Measurements from ENCODE around the gene ADGRF5.

ADGRF5 gene

GRCh38 chr6:46925563-46926253, 4.0 kb upstream of the ADGRF5 start:
- no peaks in the 10 kb centered on the region for H4K20me1 ChIP-seq (ENCODE audit: insufficient read depth, low read length)
- H3K79me2 ChIP-seq (ENCODE audit: low read length) = no peaks in the 10 kb centered on the region
- no peak overlapping the region for H3K9ac ChIP-seq (ENCODE audit: low read length)
- no peaks in the 10 kb centered on the region for H3K36me3 ChIP-seq (replicated peaks; ENCODE audit: insufficient read depth, low read length)
- no peak for TF ChIP-seq EZH2phosphoT487 (IDR thresholded peaks at IDR 0.05; ENCODE audit: low read length)
- TF ChIP-seq EZH2 (optimal IDR thresholded peaks at IDR 0.05; ENCODE audit: low read depth, low read length) = no peak
- TF ChIP-seq, protein P1, sequence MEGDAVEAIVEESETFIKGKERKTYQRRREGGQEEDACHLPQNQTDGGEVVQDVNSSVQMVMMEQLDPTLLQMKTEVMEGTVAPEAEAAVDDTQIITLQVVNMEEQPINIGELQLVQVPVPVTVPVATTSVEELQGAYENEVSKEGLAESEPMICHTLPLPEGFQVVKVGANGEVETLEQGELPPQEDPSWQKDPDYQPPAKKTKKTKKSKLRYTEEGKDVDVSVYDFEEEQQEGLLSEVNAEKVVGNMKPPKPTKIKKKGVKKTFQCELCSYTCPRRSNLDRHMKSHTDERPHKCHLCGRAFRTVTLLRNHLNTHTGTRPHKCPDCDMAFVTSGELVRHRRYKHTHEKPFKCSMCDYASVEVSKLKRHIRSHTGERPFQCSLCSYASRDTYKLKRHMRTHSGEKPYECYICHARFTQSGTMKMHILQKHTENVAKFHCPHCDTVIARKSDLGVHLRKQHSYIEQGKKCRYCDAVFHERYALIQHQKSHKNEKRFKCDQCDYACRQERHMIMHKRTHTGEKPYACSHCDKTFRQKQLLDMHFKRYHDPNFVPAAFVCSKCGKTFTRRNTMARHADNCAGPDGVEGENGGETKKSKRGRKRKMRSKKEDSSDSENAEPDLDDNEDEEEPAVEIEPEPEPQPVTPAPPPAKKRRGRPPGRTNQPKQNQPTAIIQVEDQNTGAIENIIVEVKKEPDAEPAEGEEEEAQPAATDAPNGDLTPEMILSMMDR (IDR thresholded peaks at IDR 0.05; ENCODE audit: low read length) = no peak
- no peaks in the 10 kb centered on the region for H3K4me1 ChIP-seq (ENCODE audit: low read length)
- no peaks in the 10 kb centered on the region for H3K9me3 ChIP-seq (replicated peaks; ENCODE audit: insufficient read depth, low read length)
- no peak for DNase-seq
- no peak overlapping the region for H2AFZ ChIP-seq (ENCODE audit: low read length)
- no peaks in the 10 kb centered on the region for H3K9me2 ChIP-seq (replicated peaks; ENCODE audit: insufficient read depth, low read length)
- no peak overlapping the region for H3K4me3 ChIP-seq (ENCODE audit: low read length)
- no peak overlapping the region for H3K27ac ChIP-seq (ENCODE audit: low read length)
- H3K4me2 ChIP-seq (ENCODE audit: low read depth, low read length) = no peak overlapping the region
- H3F3A ChIP-seq (ENCODE audit: insufficient read depth, low read length) = no peaks in the 10 kb centered on the region
- no peaks in the 10 kb centered on the region for H3K27me3 ChIP-seq (replicated peaks; ENCODE audit: insufficient read depth, low read length)

DNA sequence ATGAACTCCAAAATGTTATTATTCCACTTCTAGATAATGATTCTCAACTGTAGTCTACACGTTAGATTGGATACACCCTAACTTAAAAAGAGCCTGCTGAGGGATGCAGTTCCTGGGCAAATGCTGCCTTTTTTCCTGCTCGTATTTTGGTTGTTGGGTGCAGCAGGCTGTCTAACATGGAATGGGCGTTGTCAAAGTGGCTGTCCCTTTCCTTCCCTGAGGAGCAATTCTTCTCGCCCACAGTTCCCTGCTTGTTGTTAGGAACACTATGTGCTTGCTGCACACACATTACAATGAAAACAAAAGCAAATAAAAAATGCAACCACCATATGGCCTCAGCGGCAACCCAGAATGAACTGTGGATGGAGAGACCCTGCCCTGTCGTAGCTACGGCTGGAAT, 1.7 kb upstream of the ADGRF5 start:
- H3K36me3 ChIP-seq (replicated peaks; ENCODE audit: insufficient read depth, low read length) = no peaks in the 10 kb centered on the region
- H3F3A ChIP-seq (ENCODE audit: insufficient read depth, low read length) = no peaks in the 10 kb centered on the region
- no peak overlapping the region for H2AFZ ChIP-seq (ENCODE audit: low read length)
- H3K9ac ChIP-seq (ENCODE audit: low read length) = no peak overlapping the region
- H3K9me2 ChIP-seq (replicated peaks; ENCODE audit: insufficient read depth, low read length) = no peaks in the 10 kb centered on the region
- no peak overlapping the region for H3K4me2 ChIP-seq (ENCODE audit: low read depth, low read length)
- H3K79me2 ChIP-seq (ENCODE audit: low read length) = no peaks in the 10 kb centered on the region
- TF ChIP-seq EZH2 (optimal IDR thresholded peaks at IDR 0.05; ENCODE audit: low read depth, low read length) (no peak), EZH2phosphoT487 (IDR thresholded peaks at IDR 0.05; ENCODE audit: low read length) (no peak)
- TF ChIP-seq, protein P1 (IDR thresholded peaks at IDR 0.05; ENCODE audit: low read length) = no peak
- no peaks in the 10 kb centered on the region for H3K9me3 ChIP-seq (replicated peaks; ENCODE audit: insufficient read depth, low read length)
- no peaks in the 10 kb centered on the region for H4K20me1 ChIP-seq (ENCODE audit: insufficient read depth, low read length)
- H3K27ac ChIP-seq (ENCODE audit: low read length) = no peak overlapping the region
- no peak for DNase-seq
- H3K27me3 ChIP-seq (replicated peaks; ENCODE audit: insufficient read depth, low read length) = no peaks in the 10 kb centered on the region
- no peak overlapping the region for H3K4me3 ChIP-seq (ENCODE audit: low read length)
- no peaks in the 10 kb centered on the region for H3K4me1 ChIP-seq (ENCODE audit: low read length)

GRCh38 chr6:46921059-46921458, 679 bp downstream of the ADGRF5 start:
- Histone ChIP-seq H3K36me3 (replicated peaks; ENCODE audit: insufficient read depth, low read length) (no peaks in the 10 kb centered on the region), H3K27ac (ENCODE audit: low read length) (no peak overlapping the region), H3K79me2 (ENCODE audit: low read length) (no peaks in the 10 kb centered on the region), H4K20me1 (ENCODE audit: insufficient read depth, low read length) (no peaks in the 10 kb centered on the region), H3K9me2 (replicated peaks; ENCODE audit: insufficient read depth, low read length) (no peaks in the 10 kb centered on the region), H3K9me3 (replicated peaks; ENCODE audit: insufficient read depth, low read length) (no peaks in the 10 kb centered on the region), H3K9ac (ENCODE audit: low read length) (no peak overlapping the region), H3K4me1 (ENCODE audit: low read length) (no peaks in the 10 kb centered on the region), H3K27me3 (replicated peaks; ENCODE audit: insufficient read depth, low read length) (no peaks in the 10 kb centered on the region), H3K4me2 (ENCODE audit: low read depth, low read length) (no peak overlapping the region), H3F3A (ENCODE audit: insufficient read depth, low read length) (no peaks in the 10 kb centered on the region), H2AFZ (ENCODE audit: low read length) (no peak overlapping the region), H3K4me3 (ENCODE audit: low read length) (no peak overlapping the region)
- no peak for DNase-seq
- TF ChIP-seq, protein P1 (IDR thresholded peaks at IDR 0.05; ENCODE audit: low read length) = no peak
- TF ChIP-seq EZH2 (optimal IDR thresholded peaks at IDR 0.05; ENCODE audit: low read depth, low read length) (no peak), EZH2phosphoT487 (IDR thresholded peaks at IDR 0.05; ENCODE audit: low read length) (no peak)

Measured in MM.1S (cell line).